GM18867 (cell line): Measurements from ENCODE around the gene TMTC3.
"Not testable (repeated sequence)": the region's sequence is repeated elsewhere in the genome, so short reads cannot be mapped to it uniquely, and the experiment has no call there.

Experiments used
- ATAC-seq: cut with Tn5 transposase; IDR thresholded peaks from one replicate; pipeline ENCODE4 v1.9.1; 2021; ENCODE audit warnings: mild to moderate bottlenecking, moderate library complexity; ENCODE audit not compliant: unreplicated experiment

TMTC3 gene

GRCh38 chr12:88163371-88163770 lies 21.3 kb downstream of the TMTC3 start:
- ATAC-seq = no peak

DNA sequence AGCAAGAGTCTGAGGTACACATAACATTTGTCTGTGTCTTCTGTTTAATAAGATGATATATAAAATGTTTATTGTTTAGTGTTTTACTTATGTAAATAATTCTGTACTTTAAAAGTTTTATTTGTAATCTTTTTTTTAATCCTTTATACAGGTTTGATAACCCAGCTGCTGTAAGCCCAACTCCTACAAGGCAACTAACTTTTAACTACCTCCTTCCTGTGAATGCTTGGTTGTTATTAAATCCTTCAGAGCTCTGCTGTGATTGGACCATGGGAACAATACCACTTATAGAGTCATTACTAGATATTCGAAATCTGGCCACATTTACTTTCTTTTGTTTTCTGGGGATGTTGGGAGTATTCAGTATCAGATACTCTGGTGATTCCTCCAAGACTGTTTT lies 24.1 kb downstream of the TMTC3 start:
- no peak for ATAC-seq

- ATAC-seq = no peak
Measured at GRCh38 chr12:88167384-88167783, 25.3 kb downstream of the TMTC3 start.

DNA sequence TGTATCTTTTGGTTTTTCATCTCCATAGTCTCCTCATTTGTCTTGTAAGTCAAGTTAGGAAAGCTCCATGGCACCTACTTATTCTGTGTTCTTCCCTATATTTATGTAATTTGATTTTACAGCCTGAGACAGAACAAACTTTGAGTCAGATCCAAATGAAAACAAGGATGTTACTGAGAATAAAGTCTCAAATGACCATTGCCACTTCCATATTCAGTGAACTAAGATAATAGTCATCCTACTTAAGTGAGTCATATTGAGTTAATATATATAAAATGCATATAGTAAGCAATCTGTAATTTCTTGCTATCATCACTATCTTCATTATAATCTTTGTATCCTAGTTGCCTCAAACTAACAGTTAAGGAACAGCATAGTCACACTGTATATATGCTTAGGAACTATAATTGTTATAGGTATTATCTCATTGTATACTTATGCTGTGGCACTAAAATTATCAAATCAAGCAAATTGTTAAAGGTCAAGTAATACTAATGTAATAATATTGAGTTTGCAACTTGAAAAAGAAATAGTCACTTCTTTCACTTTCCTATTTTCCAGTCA lies 30.8 kb downstream of the TMTC3 start:
- ATAC-seq = no peak

DNA sequence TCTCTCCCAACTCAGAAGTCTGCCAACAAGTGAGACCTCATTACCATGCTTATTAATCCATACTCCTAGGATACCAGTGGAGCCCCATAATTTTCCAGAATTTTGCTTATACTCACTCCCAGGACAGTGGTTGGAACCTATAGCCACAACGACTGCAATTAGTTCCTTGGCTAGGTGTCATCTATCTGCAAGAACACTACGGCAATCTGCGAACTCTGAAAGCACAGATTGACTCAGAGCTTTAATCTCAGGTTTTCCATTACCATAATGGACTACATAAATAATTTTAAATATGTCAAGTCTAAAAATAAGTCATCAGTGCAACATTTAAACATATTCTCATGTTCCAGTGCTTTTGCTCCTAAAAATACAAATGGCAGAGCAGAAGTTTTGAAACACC lies 33.4 kb downstream of the TMTC3 start:
- no peak for ATAC-seq

DNA sequence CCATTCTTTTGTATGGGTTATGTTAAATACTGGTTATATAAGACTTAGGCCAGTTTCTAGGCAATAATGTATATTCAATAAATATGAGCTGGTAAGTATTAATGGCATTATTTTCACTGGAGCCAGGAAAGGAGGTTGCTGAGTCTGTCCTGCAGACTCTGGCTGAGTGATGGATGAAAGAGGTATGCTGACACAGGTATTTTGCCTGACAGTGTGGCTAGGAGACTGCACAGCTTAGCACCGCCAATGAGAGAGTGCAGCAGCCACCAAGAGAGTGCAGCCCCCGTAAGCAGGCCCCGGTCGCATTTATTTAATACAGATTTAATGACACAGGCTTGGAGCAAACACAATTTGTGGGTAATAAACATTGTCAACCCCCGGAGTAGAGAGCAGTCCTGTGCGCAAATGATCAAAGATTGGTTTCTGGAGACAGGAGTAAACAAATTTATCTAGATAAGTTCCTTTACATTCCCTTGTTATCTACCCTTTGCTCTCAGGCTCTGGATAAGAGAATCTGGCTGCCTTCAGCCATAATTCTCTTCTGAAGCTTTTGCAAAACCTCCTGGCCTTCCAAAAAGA lies 37.4 kb downstream of the TMTC3 start:
- no peak for ATAC-seq

- ATAC-seq = no peak
Measured at GRCh38 chr12:88181881-88182280, 39.8 kb downstream of the TMTC3 start.

GRCh38 chr12:88182416-88182815 lies 40.3 kb downstream of the TMTC3 start:
- ATAC-seq = no peak

- ATAC-seq = no peak
Measured at GRCh38 chr12:88184196-88184595, 42.1 kb downstream of the TMTC3 start.

- no peak for ATAC-seq
Measured at GRCh38 chr12:88185279-88185678, 43.2 kb downstream of the TMTC3 start.

DNA sequence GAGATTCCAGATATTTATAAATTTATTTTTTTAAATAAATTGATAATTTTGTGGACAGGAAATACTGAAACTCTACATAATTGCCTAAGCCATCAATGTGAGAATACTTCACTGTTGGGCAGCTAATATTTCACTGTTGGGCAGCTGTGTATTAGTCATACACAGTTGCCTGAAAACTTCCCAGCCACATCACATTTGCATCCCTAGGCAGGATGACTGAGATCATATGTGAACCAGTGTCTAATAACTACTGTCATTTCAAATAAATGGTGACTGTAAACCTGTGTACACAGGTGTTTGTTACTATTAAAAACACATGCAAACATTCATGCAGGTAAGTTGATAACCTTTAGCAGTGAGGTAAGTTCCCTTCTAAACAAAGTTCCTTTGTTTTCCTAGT lies 43.9 kb downstream of the TMTC3 start:
- peak; percentile 80 for ATAC-seq

GRCh38 chr12:88187571-88187970 lies 45.5 kb downstream of the TMTC3 start:
- no peak for ATAC-seq

- no peak for ATAC-seq
Measured at GRCh38 chr12:88188180-88188579, 46.1 kb downstream of the TMTC3 start.

GRCh38 chr12:88192426-88192825 lies 50.3 kb downstream of the TMTC3 start:
- no peak for ATAC-seq

DNA sequence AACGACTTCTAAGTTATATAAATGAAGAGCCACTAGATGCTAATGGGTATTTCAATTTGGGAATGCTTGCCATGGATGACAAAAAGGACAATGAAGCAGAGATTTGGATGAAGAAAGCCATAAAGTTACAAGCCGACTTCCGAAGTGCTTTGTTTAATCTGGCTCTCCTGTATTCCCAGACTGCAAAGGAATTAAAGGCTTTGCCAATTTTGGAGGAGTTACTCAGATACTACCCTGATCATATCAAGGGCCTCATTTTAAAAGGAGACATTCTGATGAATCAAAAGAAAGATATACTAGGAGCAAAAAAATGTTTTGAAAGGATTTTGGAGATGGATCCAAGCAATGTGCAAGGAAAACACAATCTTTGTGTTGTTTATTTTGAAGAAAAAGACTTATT lies 52.8 kb downstream of the TMTC3 start:
- no peak for ATAC-seq

DNA sequence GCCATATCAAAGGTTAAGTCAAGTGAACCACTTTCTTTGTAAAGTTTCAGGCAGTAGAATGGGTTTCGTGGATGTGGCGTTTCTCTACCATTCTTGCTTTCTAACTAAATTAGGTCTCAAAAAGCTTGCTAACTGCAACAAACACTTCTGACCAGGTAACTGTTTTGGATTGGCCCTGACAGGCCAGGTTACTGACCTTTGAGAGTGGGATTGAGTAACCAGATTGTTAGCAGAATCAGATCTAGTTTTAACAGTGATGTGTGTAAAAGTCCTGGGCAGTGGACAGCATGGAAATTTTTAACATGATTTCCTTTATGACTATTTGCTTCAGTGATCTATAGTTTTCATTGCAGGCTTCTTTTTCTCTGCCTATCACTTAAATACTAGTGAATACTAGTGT lies 57.9 kb downstream of the TMTC3 start:
- ATAC-seq = no peak

DNA sequence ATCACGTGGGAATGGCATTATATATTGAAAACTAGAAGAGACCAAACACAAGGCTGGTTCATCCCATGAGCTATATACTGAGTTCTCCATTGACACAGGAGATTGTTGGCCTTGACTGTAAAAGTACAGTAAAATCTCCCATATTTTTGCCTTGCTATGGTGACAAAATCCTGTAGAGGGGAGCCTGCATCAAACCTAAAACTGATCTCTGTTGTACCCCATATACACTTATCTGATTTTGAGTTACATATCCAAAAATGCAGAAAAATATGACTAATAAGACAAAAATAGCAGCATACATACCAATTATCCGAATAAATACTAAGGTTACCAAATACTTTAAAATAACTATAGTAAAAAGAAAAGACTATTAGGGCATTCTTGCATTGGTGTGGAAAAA lies 60.4 kb downstream of the TMTC3 start:
- no peak for ATAC-seq

DNA sequence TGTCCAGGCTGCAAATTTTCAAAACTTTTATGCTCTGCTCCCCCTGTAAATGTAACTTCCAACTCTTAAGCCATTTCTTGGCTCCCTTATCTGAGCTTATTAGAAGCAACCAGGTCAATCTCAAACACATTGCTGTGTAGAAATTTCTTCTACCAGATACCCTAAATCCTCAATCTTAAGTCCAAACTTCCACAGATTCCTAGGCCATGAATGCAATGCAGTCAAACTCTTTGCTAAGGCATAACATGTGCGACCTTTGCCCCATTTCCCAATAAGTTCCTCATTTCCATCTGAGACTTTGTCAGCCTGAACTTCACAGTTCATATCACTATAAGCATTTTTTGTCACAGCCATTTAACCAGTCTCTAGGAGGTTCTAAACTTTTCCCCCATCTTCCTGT lies 64.5 kb downstream of the TMTC3 start:
- no peak for ATAC-seq

- no peak for ATAC-seq
Measured at GRCh38 chr12:88207921-88208620, 66.0 kb downstream of the TMTC3 start.

DNA sequence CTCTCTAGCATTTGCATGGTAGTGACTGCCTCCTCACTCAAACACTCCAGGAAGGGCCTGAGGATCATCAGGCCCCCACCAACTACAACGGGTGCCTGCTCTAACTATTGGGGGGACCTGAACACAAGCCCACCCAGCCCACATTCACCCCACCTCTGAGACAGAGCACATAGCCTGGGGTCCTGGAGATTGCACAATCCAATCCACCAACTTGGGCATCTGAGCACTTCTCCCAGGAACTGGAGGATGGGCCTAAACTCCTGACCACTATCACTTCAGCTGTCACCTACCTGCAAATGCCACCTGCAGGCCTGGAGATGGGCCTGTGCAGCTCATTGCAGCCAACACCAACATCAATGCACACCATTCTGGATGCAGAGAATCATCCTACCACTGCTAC lies 66.6 kb downstream of the TMTC3 start:
- ATAC-seq = no peak

GRCh38 chr12:88210311-88210710 lies 68.2 kb downstream of the TMTC3 start:
- ATAC-seq = not testable (repeated sequence)

DNA sequence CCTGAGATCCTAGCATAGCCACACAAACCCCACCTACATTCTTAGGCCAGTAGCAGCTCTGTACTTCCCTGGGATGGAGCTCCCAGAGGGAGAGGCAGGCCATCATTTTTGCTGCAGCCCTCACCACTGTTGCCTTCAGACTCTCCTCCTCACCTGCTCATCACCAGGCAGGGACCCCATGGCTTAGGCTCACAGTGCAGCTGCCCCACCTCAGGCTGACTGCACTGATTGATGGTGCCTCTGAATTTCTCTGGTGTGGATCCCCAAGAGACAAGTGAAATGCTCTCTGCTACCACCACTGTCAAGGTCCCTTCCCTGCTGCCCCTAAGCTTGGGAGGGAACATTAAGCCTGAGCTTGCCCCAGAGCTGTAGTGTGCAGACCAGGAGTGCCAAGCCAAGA lies 76.2 kb downstream of the TMTC3 start:
- ATAC-seq = no peak

DNA sequence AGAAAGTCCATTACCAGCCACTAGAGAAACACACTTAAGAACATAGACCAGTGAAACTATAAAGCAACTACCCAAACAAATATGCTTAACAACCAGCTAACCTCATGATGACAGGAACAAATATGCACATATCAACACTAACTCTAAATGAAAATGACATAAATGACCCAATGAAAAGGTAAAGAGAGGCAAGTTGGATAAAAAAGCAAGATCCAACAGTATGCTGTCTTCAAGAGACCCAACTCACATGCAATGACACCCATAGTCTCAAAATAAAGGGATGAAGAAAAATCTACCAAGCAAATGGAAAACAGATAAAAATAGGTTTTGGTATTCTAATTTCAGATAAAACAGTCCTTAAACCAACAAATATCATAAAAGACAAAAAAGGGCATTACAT lies 77.8 kb downstream of the TMTC3 start:
- ATAC-seq = no peak
